SHP77 treated with DMSO at 0.1 percent for 48 hours (cell line): ENCODE measurements around the gene MAP1LC3A.

Experiments
- DNase-seq: peaks from one replicate; lab custom pipeline; 2025; lab: John Stamatoyannopoulos, UW

MAP1LC3A gene

GRCh38 chr20:34529742-34530141 lies 28.8 kb upstream of the MAP1LC3A start:
- DNase-seq: no peak

- no peak for DNase-seq
Observed at GRCh38 chr20:34530342-34530741, 28.2 kb upstream of the MAP1LC3A start.

- no peak for DNase-seq
Observed at GRCh38 chr20:34531608-34532265, 26.8 kb upstream of the MAP1LC3A start.

- DNase-seq: no peak
Observed at GRCh38 chr20:34532320-34532719, 26.2 kb upstream of the MAP1LC3A start.

GRCh38 chr20:34532756-34533155 lies 25.8 kb upstream of the MAP1LC3A start:
- DNase-seq: no peak

GRCh38 chr20:34534391-34535165 lies 23.9 kb upstream of the MAP1LC3A start:
- DNase-seq: no peak

- DNase-seq: no peak
Observed at GRCh38 chr20:34535301-34535840, 23.1 kb upstream of the MAP1LC3A start.

GRCh38 chr20:34535857-34536256 lies 22.7 kb upstream of the MAP1LC3A start:
- DNase-seq: no peak

- no peak for DNase-seq
Observed at GRCh38 chr20:34536798-34537394, 21.6 kb upstream of the MAP1LC3A start.

GRCh38 chr20:34537651-34538050 lies 20.9 kb upstream of the MAP1LC3A start:
- DNase-seq: no peak

GRCh38 chr20:34538671-34539123 lies 19.8 kb upstream of the MAP1LC3A start:
- no peak for DNase-seq

- DNase-seq: no peak
Observed at GRCh38 chr20:34539756-34540155, 18.8 kb upstream of the MAP1LC3A start.

GRCh38 chr20:34540596-34541263 lies 17.8 kb upstream of the MAP1LC3A start:
- no peak for DNase-seq

- no peak for DNase-seq
Observed at GRCh38 chr20:34541264-34541901, 17.1 kb upstream of the MAP1LC3A start.

- no peak for DNase-seq
Observed at GRCh38 chr20:34541917-34542316, 16.6 kb upstream of the MAP1LC3A start.

- DNase-seq: no peak
Observed at GRCh38 chr20:34542439-34542838, 16.1 kb upstream of the MAP1LC3A start.

- DNase-seq: no peak
Observed at GRCh38 chr20:34543463-34544056, 15.0 kb upstream of the MAP1LC3A start.

- DNase-seq: no peak
Observed at GRCh38 chr20:34544109-34544796, 14.3 kb upstream of the MAP1LC3A start.

- DNase-seq: peak; percentile 54
Observed at GRCh38 chr20:34546751-34547181, 11.8 kb upstream of the MAP1LC3A start.

GRCh38 chr20:34547844-34548613 lies 10.5 kb upstream of the MAP1LC3A start:
- DNase-seq: no peak
